Esophagus squamous epithelium (tissue), 5 donors: ENCODE data around the gene CENPM. TPM values are rescaled to one million over a fixed set of nuclear protein-coding genes. Genes with fewer than 3 reads are reported as not detected.
A peak's percentile ranks its signal among the peaks of the same experiment; 100 is the strongest.

Experiments used
- DNase-seq: peaks from one replicate; lab custom pipeline; 2025; lab: John Stamatoyannopoulos, UW
- H3K27ac ChIP-seq, 4 donors: fragments of 200-600 bp; sonication (generic); one replicate each; pipeline ENCODE4 v1.5.1; 2016 to 2019; ENCODE audit warnings: mild to moderate bottlenecking in 1 of 4
- H3K27me3 ChIP-seq, 4 donors: fragments of 200-600 bp; sonication (generic); 1 replicate in 3 of 4; 2 replicates in 1 of 4; pipeline versions ENCODE4 v1.5.1 to v1.6.0; 2017 to 2021; ENCODE audit warnings: antibody characterized with exemption in 1 of 4
- H3K36me3 ChIP-seq, 3 donors: fragments of 200-600 bp; sonication (generic); one replicate each; pipeline ENCODE4 v1.5.1; 2016 to 2019
- H3K4me1 ChIP-seq, 3 donors: fragments of 200-600 bp; sonication (generic); one replicate each; pipeline ENCODE4 v1.5.1; 2017 to 2019
- H3K4me3 ChIP-seq, 4 donors: fragments of 200-600 bp; sonication (generic); 1 replicate in 3 of 4; 2 replicates in 1 of 4; pipeline ENCODE4 v1.5.1; 2016 to 2019; ENCODE audit warnings: mild to moderate bottlenecking in 2 of 4, moderate library complexity in 1 of 4
- H3K9me3 ChIP-seq, 3 donors: fragments of 200-600 bp; sonication (generic); one replicate each; pipeline ENCODE4 v1.5.1; 2016 to 2019
- CTCF ChIP-seq, 6 experiments: fragments of 450-650 bp in 4 of 6; fragments of 200-600 bp in 2 of 6; sonication (generic) in 2 of 6; IDR thresholded peaks; one replicate each; pipeline ENCODE4 v1.5.1; 2016 to 2019; ENCODE audit warnings: antibody characterized with exemption in 6 of 6, mild to moderate bottlenecking in 4 of 6, moderate library complexity in 4 of 6
- POLR2A ChIP-seq, 4 donors: fragments of 450-650 bp; IDR thresholded peaks; one replicate each; pipeline ENCODE4 v1.6.1; 2017; ENCODE audit warnings: antibody characterized with exemption in 4 of 4, mild to moderate bottlenecking in 4 of 4, moderate library complexity in 3 of 4
- WGBS, 2 donors: methylation state at CpG; one replicate each; pipeline ENCODE4 v1.1.5; 2018; 5-methylcytosine and 5-hydroxymethylcytosine counted together
- intact Hi-C: fragments of 100-400 bp; cut with DNase I; formaldehyde crosslinking; loops from one replicate; pipeline ENCODE4 v1.15.0; 2022
- total RNA-seq, 4 donors: library from RNA; depleted of rRNA; stranded (reverse); fragments of >200 nt; gene quantifications; one replicate each; pipeline ENCODE4 v1.1.0, GENCODE V29; 2016
- donor health status: DM: yes; HTN: yes; CAD: no.

CENPM gene
- total RNA-seq, 4 donors from 2014 or later = 6.9 to 12.6 (median 10.5) TPM

- H3K4me3 ChIP-seq = no peak overlapping the region
- 59 to 68% methylated on average over 9 to 10 of the region's 10 CpGs for WGBS, 2 donors
- DNase-seq = no peak
- TF ChIP-seq CTCF (IDR thresholded peaks at IDR 0.05) (no peak), POLR2A (IDR thresholded peaks at IDR 0.05) (no peak)
- H3K36me3 ChIP-seq = no peaks in the 10 kb centered on the region
- H3K4me1 ChIP-seq = peaks cover 26 to 52% (median 35%) of the 10 kb centered on the region in 3 donors
- H3K27me3 ChIP-seq = peaks cover 20 to 86% (median 31%) of the 10 kb centered on the region in 4 donors
- H3K9me3 ChIP-seq = no peaks in the 10 kb centered on the region
- intact Hi-C loops = no loop called here
- no peak overlapping the region for H3K27ac ChIP-seq
Measured at GRCh38 chr22:41916745-41917358, 30.1 kb downstream of the CENPM start.

DNA sequence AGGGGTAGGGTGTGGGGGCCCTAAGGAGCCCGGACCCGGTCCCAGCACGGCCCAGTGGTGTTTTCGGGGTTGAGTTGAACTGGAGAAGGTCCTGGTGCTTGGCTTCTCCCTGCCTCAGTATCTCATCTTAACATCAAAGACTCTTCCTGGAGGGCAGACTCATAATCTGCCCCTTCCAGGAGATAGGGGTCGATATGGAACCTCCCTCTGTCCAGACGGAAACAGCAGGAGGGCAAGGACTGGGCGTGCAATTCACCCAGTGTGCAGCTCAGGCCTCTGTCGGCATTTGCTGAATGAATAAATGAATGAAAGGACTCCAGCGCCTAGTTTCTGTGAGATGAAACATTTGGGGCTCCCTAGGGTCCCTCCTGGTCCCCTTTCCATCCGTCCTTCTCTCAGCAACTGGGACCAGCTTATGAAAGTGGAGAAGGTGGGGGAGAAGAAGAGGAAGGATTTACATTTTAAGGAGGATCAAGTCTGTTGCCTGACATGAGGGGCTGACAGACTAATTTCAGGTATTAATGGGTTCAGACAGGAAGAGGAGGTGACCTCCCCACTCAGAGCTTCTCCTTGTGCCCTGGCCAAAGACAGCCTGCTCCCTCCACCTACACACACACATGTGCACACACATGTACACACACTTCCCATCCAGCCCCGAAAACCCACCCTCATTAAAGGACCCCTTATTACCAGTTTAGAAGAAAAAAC, 31.0 kb downstream of the CENPM start:
- peaks cover 23 to 95% (median 40%) of the 10 kb centered on the region in 4 donors for H3K27me3 ChIP-seq

DNA sequence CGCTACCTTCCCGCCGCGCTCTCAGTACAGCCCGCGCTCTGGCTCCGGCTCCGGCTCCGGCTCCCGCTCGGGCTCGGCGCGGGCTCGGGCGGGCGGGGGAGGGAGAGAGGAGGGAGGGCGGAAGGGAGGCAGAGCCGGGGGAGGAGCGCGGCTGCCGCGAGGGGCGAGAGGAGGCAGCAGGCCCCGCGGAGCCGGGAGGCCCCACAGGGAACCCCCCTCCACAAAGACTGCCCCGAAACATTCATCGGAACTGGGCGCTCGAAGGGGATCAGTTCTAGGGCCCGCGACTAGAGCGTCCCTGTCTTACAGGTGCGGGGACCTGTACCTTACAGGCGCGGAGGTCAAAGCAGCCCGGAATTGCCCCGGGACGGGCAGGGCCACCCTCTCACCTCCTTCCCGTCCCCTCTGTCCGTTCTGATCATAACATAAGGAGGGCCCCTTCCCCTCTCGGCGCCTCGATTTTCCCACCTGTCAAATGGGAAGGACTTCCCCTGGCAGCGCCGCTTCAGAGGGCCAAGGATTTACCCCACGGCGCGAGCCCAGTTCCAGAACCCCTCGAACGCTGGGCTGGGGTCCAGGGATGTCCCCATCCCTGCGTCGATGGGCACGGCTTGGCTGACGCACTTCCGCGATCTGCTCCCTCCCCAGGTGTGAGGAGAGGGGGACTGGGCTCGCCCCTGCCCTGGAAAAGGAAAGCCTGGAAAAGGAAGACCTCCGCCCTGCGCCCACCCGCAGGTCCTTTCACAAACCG, 31.7 kb downstream of the CENPM start, which contains the start of gene SHISA8:
TSS of gene SHISA8 (minus strand) at position 40 of the 751 bp plus-strand sequence. CDS start 407 bp downstream, outside the sequence.
- Histone ChIP-seq H3K27me3 (peaks cover 29 to 100% (median 41%) of the 10 kb centered on the region in 4 donors), H3K4me3 (peak within 1 kb of the TSS; percentile 25 to 68 (median 40)), H3K9me3 (no peaks in the 10 kb centered on the region), H3K4me1 (peaks cover 34 to 62% (median 45%) of the 10 kb centered on the region in 3 donors), H3K27ac (no peak within 1 kb of the TSS), H3K36me3 (no peaks in the 10 kb centered on the region)
- no peak for DNase-seq
- intact Hi-C loops = no loop called here
- WGBS, 2 donors = 0 to 82% methylated on average over 2 to 3 of the region's 63 CpGs
- no peak for TF ChIP-seq CTCF (IDR thresholded peaks at IDR 0.05)
- TF ChIP-seq POLR2A (IDR thresholded peaks at IDR 0.05) = no peak

More for the DNA sequence above, 31.0 kb downstream of the CENPM start:
- DNase-seq = no peak
- peaks cover 29 to 58% (median 38%) of the 10 kb centered on the region in 3 donors for H3K4me1 ChIP-seq
- intact Hi-C loops = no loop called here
- H3K36me3 ChIP-seq = no peaks in the 10 kb centered on the region
- no peak for TF ChIP-seq POLR2A (IDR thresholded peaks at IDR 0.05)
- TF ChIP-seq CTCF (IDR thresholded peaks at IDR 0.05) = no peak
- no peaks in the 10 kb centered on the region for H3K9me3 ChIP-seq
- no peak overlapping the region for H3K27ac ChIP-seq
- no peak overlapping the region for H3K4me3 ChIP-seq
- 60 to 69% methylated on average over 5 to 10 of the region's 11 CpGs for WGBS, 2 donors

GRCh38 chr22:41914611-41915034, 32.3 kb downstream of the CENPM start:
- no CpG with 5 or more reads among the region's 67 CpGs for WGBS, 2 donors
- peaks cover 28 to 62% (median 45%) of the 10 kb centered on the region in 3 donors for H3K4me1 ChIP-seq

More at GRCh38 chr22:41914611-41915034, 32.3 kb downstream of the CENPM start:
- Histone ChIP-seq H3K36me3 (no peaks in the 10 kb centered on the region), H3K9me3 (no peaks in the 10 kb centered on the region), H3K27me3 (peaks cover 29 to 100% (median 41%) of the 10 kb centered on the region in 4 donors), H3K4me3 (peak overlapping the region; percentile 25 to 68 (median 40)), H3K27ac (no peak overlapping the region)
- TF ChIP-seq CTCF (IDR thresholded peaks at IDR 0.05) (no peak), POLR2A (IDR thresholded peaks at IDR 0.05) (no peak)
- intact Hi-C loops = no loop called here
- DNase-seq = no peak
